WTC11 (cell line): ENCODE results near the gene CLTCL1. TPM values are rescaled to one million over a fixed set of nuclear protein-coding genes. Genes with fewer than 3 reads are reported as not detected.

Source experiments
- ATAC-seq: fragments of 200-7000 bp; cut with Tn5 transposase; 2 replicates; pipeline ENCODE4 v1.10.0; 2021; ENCODE audit warnings: mild to moderate bottlenecking, moderate library complexity
- CTCF ChIA-PET: fragments of 300-600 bp; sonication (Branson Sonifier 250); formaldehyde crosslinking; loops from one replicate; lab custom pipeline; 2021; ENCODE audit warnings: antibody characterized with exemption; lab: Charles Lee
- POLR2A ChIA-PET: fragments of 350-600 bp; sonication (Branson Sonifier 250); formaldehyde crosslinking; loops from one replicate; lab custom pipeline; 2021; ENCODE audit warnings: antibody characterized with exemption; lab: Charles Lee
- DNase-seq: peaks from one replicate; pipeline ENCODE4 v3.0.0; 2021; ENCODE audit warnings: low spot score
- H3K27ac Mint-ChIP-seq: 2 replicates; pipeline ENCODE4 v1.8.0; 2021; ENCODE audit warnings: mixed read lengths
- H3K27me3 Mint-ChIP-seq: 2 replicates; pipeline ENCODE4 v1.8.0; 2021; ENCODE audit warnings: low read depth, mild to moderate bottlenecking, moderate library complexity, mixed read lengths
- H3K36me3 Mint-ChIP-seq: 2 replicates; pipeline ENCODE4 v1.8.0; 2021; ENCODE audit warnings: mixed read lengths
- H3K4me1 Mint-ChIP-seq: 2 replicates; pipeline ENCODE4 v1.8.0; 2022; ENCODE audit warnings: mixed read lengths
- H3K4me3 Mint-ChIP-seq: 2 replicates; pipeline ENCODE4 v1.8.0; 2021; ENCODE audit warnings: mild to moderate bottlenecking, moderate library complexity, mixed read lengths
- H3K9me3 Mint-ChIP-seq: 2 replicates; pipeline ENCODE4 v1.8.0; 2021; ENCODE audit warnings: mixed read lengths
- ARID4B ChIP-seq: sonication (generic); formaldehyde crosslinking; IDR thresholded peaks from 2 replicates; pipeline ENCODE4 v1.8.0; 2023; ENCODE audit warnings: missing genetic modification reagents, mild to moderate bottlenecking, borderline replicate concordance
- E2F4 ChIP-seq: sonication (generic); formaldehyde crosslinking; IDR thresholded peaks from 2 replicates; pipeline ENCODE4 v1.8.1; 2022; ENCODE audit warnings: low read depth, mild to moderate bottlenecking, moderate library complexity, missing genetic modification reagents, borderline replicate concordance
- GTF2I ChIP-seq: fragments of 250-450 bp; sonication (Bioruptor Pico); conservative IDR thresholded peaks from 2 replicates; pipeline ENCODE4 v1.4.0; 2021; ENCODE audit warnings: mild to moderate bottlenecking
- HMGA2 ChIP-seq: fragments of 250-450 bp; sonication (Bioruptor Pico); IDR thresholded peaks from 2 replicates; pipeline ENCODE4 v1.4.0; 2021; ENCODE audit warnings: mild to moderate bottlenecking, moderate library complexity
- HMGXB4 ChIP-seq: sonication (generic); formaldehyde crosslinking; IDR thresholded peaks from 2 replicates; pipeline ENCODE4 v1.8.1; 2023; ENCODE audit warnings: mild to moderate bottlenecking, moderate library complexity, missing genetic modification reagents
- KAT7 ChIP-seq: sonication (generic); formaldehyde crosslinking; IDR thresholded peaks from 2 replicates; pipeline ENCODE4 v1.8.1; 2023; ENCODE audit warnings: missing genetic modification reagents, mild to moderate bottlenecking, borderline replicate concordance
- MAX ChIP-seq: sonication (generic); formaldehyde crosslinking; IDR thresholded peaks from 2 replicates; pipeline ENCODE4 v1.8.0; 2022; ENCODE audit warnings: mild to moderate bottlenecking, missing genetic modification reagents
- NFATC4 ChIP-seq: fragments of 250-450 bp; sonication (Bioruptor Pico); IDR thresholded peaks from 2 replicates; pipeline ENCODE4 v1.9.0; 2021; ENCODE audit warnings: mild to moderate bottlenecking
- NFE2L1 ChIP-seq: sonication (generic); formaldehyde crosslinking; IDR thresholded peaks from 2 replicates; pipeline ENCODE4 v1.8.1; 2023; ENCODE audit warnings: missing genetic modification reagents
- SOX15 ChIP-seq: fragments of 250-450 bp; sonication (Bioruptor Pico); IDR thresholded peaks from 2 replicates; pipeline ENCODE4 v1.9.0; 2021; ENCODE audit warnings: mild to moderate bottlenecking
- SP1 ChIP-seq: sonication (generic); formaldehyde crosslinking; conservative IDR thresholded peaks from 2 replicates; pipeline ENCODE4 v1.8.1; 2022; ENCODE audit warnings: missing genetic modification reagents
- ZBTB21 ChIP-seq: sonication (generic); formaldehyde crosslinking; IDR thresholded peaks from 2 replicates; pipeline ENCODE4 v1.8.1; 2023; ENCODE audit warnings: mild to moderate bottlenecking, missing genetic modification reagents, borderline replicate concordance
- ZNF416 ChIP-seq: fragments of 250-450 bp; sonication (Bioruptor Pico); IDR thresholded peaks from 2 replicates; pipeline ENCODE4 v1.9.0; 2021; ENCODE audit warnings: mild to moderate bottlenecking, inconsistent platforms
- ZNF671 ChIP-seq: fragments of 250-450 bp; sonication (Bioruptor Pico); IDR thresholded peaks from 2 replicates; pipeline ENCODE4 v1.8.0; 2021; ENCODE audit warnings: mild to moderate bottlenecking
- ZSCAN18 ChIP-seq: fragments of 250-450 bp; sonication (Bioruptor Pico); IDR thresholded peaks from 2 replicates; pipeline ENCODE4 v2.1.2; 2022; ENCODE audit warnings: mild to moderate bottlenecking, moderate library complexity
- total RNA-seq: library from RNA; stranded (reverse); gene quantifications from 3 replicates; pipeline ENCODE4 v1.2.3, GENCODE V29; 2021
- TF ChIP-seq, protein P1 (sequence below): sonication (generic); formaldehyde crosslinking; IDR thresholded peaks from 2 replicates; pipeline ENCODE4 v1.8.1; 2022; ENCODE audit warnings: low read depth, missing genetic modification reagents, borderline replicate concordance
- TF ChIP-seq, protein P2 (sequence below): sonication (generic); formaldehyde crosslinking; IDR thresholded peaks from 2 replicates; pipeline ENCODE4 v1.8.0; 2022; ENCODE audit warnings: missing genetic modification reagents

The CLTCL1 gene
- total RNA-seq, 1 experiment from 2014 or later: 15.5 TPM

DNA sequence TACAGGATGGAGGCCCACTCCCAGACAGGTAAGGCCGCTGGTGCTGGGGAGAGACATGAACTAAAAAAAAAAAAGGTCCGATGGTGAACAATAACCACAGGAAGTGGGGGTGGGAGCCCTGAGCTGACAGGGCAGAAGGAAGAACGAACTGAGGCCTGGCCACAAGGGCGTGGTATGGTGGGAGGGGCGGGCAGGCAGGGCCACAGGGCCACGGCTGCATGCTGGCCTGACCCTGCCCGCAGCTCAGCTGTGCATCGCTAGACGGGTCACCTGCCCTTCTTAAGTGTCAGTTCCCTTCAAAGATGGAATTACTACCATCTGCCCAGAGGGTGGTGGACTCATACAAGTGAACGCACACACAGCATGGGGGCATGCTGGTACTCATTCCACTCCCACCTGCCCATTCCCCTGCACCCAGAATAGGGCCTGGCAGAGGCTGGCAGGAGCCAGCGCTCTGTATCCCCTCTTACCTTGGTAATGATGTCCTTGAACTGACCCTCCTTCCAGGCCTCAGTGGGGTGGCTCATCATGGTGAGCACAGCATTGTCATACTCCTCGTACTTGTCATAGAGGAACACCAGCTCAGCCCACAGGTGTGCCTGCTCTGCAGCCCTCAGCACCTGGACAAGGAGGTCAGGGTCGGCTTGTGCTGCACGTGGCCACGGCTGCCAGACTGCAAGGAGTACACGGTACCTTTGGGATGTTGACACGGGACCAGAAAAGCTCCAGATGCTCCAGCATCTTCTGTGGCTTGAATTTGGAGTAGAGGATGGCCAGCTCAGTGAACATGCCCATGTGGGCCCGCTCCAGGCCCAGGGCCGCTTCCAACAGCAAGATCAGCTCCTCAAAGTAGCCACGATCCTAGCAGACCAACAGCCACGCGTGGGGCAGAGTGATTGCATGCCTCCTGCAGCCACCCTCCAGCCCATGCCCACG is 95.5 kb downstream of the CLTCL1 start (continued):
- no peak for TF ChIP-seq ARID4B (CRISPR knock-in tag)
- TF ChIP-seq HMGXB4 (CRISPR knock-in tag): no peak
- no peak for TF ChIP-seq E2F4

DNA sequence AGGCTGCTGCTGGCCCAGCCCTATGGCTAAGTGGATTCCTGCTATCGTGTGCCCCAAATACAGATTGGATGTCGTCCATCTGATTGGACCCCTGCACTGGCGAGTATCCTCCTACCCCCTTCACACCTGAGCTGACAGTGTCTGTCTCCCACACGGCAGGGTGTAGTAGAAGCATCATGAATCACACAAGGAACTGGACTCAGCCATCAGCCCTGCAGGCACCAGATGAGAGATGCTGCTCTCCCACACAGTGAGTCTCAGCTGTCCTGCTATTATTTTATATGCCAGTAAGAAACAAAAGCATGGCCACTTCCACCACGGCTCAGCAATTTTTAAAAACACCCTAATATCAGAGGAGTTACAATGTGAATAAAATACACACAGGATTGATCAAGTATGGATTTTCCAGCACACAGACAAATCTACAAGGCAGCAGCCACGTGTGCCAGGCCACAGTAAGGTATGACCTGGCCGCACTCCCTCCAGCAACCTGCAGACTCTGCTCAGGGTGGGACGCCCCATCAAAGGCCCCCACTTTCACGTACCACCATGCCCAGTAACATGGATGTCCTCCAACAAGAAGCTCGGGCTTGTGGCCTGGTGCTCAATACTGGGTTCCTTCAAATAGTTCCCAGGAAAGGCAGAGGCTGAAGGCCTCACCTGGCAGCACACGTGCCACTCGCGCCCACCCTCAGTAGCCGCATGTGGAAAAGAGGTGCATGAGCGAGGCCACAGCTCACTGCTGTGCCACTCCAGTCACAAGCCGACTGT is 96.6 kb downstream of the CLTCL1 start:
- H3K27me3 Mint-ChIP-seq: no peaks in the 10 kb centered on the region
- H3K27ac Mint-ChIP-seq: no peak overlapping the region; the same call in 1 of the 2 replicates
- ChIA-PET CTCF (interaction anchor here (0.6 to 1.0 kb wide), 3 partner anchors 15 to 76 kb away, joined by 3 read pairs; partner anchors contain the start of gene SLC25A1), POLR2A (no interaction called here)
- peaks cover 5% of the 10 kb centered on the region; the same call in 1 of the 2 replicates for H3K9me3 Mint-ChIP-seq
- ATAC-seq: no peak
- peaks cover 42% of the 10 kb centered on the region for H3K36me3 Mint-ChIP-seq
- no peak for DNase-seq
- no peaks in the 10 kb centered on the region for H3K4me1 Mint-ChIP-seq
- no peak overlapping the region for H3K4me3 Mint-ChIP-seq
- no peak for TF ChIP-seq HMGA2 (CRISPR knock-in tag)
- no peak for TF ChIP-seq GTF2I (CRISPR knock-in tag)
- no peak for TF ChIP-seq MAX (CRISPR knock-in tag)
- TF ChIP-seq NFE2L1: no peak
- no peak for TF ChIP-seq E2F4
- TF ChIP-seq, protein P1, sequence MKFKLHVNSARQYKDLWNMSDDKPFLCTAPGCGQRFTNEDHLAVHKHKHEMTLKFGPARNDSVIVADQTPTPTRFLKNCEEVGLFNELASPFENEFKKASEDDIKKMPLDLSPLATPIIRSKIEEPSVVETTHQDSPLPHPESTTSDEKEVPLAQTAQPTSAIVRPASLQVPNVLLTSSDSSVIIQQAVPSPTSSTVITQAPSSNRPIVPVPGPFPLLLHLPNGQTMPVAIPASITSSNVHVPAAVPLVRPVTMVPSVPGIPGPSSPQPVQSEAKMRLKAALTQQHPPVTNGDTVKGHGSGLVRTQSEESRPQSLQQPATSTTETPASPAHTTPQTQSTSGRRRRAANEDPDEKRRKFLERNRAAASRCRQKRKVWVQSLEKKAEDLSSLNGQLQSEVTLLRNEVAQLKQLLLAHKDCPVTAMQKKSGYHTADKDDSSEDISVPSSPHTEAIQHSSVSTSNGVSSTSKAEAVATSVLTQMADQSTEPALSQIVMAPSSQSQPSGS (CRISPR knock-in tag): no peak
- no peak for TF ChIP-seq ZNF416 (CRISPR knock-in tag)
- TF ChIP-seq KAT7: no peak
- TF ChIP-seq SOX15 (CRISPR knock-in tag): no peak
- no peak for TF ChIP-seq ZNF671
- TF ChIP-seq NFATC4 (CRISPR knock-in tag): no peak
- no peak for TF ChIP-seq ZBTB21
- no peak for TF ChIP-seq ZSCAN18 (CRISPR knock-in tag)
- TF ChIP-seq, protein P2, sequence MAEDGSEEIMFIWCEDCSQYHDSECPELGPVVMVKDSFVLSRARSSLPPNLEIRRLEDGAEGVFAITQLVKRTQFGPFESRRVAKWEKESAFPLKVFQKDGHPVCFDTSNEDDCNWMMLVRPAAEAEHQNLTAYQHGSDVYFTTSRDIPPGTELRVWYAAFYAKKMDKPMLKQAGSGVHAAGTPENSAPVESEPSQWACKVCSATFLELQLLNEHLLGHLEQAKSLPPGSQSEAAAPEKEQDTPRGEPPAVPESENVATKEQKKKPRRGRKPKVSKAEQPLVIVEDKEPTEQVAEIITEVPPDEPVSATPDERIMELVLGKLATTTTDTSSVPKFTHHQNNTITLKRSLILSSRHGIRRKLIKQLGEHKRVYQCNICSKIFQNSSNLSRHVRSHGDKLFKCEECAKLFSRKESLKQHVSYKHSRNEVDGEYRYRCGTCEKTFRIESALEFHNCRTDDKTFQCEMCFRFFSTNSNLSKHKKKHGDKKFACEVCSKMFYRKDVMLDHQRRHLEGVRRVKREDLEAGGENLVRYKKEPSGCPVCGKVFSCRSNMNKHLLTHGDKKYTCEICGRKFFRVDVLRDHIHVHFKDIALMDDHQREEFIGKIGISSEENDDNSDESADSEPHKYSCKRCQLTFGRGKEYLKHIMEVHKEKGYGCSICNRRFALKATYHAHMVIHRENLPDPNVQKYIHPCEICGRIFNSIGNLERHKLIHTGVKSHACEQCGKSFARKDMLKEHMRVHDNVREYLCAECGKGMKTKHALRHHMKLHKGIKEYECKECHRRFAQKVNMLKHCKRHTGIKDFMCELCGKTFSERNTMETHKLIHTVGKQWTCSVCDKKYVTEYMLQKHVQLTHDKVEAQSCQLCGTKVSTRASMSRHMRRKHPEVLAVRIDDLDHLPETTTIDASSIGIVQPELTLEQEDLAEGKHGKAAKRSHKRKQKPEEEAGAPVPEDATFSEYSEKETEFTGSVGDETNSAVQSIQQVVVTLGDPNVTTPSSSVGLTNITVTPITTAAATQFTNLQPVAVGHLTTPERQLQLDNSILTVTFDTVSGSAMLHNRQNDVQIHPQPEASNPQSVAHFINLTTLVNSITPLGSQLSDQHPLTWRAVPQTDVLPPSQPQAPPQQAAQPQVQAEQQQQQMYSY: no peak
- no peak for TF ChIP-seq SP1 (CRISPR knock-in tag)
